HepG2 (cell line): Measurements from ENCODE around the gene VGF. TPM values are rescaled to one million over a fixed set of nuclear protein-coding genes. Genes with fewer than 3 reads are reported as not detected.

Experiments
- GABPA ChIP-seq, 2 experiments: IDR thresholded peaks; 2 replicates each; pipeline ENCODE4 v1.6.1; 2011 to 2016; ENCODE audit warnings: low read depth in 2 of 2, low read length in 1 of 2, missing biosample characterization in 1 of 2, missing genetic modification characterization in 1 of 2
- GATAD2A ChIP-seq: IDR thresholded peaks from 2 replicates; pipeline ENCODE4 v1.6.1; 2016
- SALL1 ChIP-seq: sonication (generic); formaldehyde crosslinking; IDR thresholded peaks from 2 replicates; pipeline ENCODE4 v1.8.0; 2022; ENCODE audit warnings: mild to moderate bottlenecking, missing genetic modification reagents
- TAF1 ChIP-seq: sonication (generic); formaldehyde crosslinking; IDR thresholded peaks from 2 replicates; pipeline ENCODE4 v1.4.0; 2020; ENCODE audit warnings: missing genetic modification reagents
- TSC22D2 ChIP-seq: sonication (generic); formaldehyde crosslinking; IDR thresholded peaks from 2 replicates; pipeline ENCODE4 v1.5.1; 2020; ENCODE audit warnings: missing genetic modification reagents, mild to moderate bottlenecking, borderline replicate concordance
- ZNF160 ChIP-seq: sonication (generic); formaldehyde crosslinking; IDR thresholded peaks from 2 replicates; pipeline ENCODE4 v1.8.0; 2022; ENCODE audit warnings: mild to moderate bottlenecking, inconsistent platforms, missing genetic modification reagents
- ZNF816 ChIP-seq: sonication (generic); formaldehyde crosslinking; IDR thresholded peaks from 2 replicates; pipeline ENCODE4 v1.8.0; 2022; ENCODE audit warnings: missing genetic modification reagents, mild to moderate bottlenecking, borderline replicate concordance
- polyA plus RNA-seq, 8 experiments: library from polyadenylated mRNA; depleted of rRNA in 3 of 8; stranded (reverse) in 7 of 8; unstranded in 1 of 8; fragments of >200 nt; fragmentation: Illumina TruSeq in 4 of 8; extraction: Trizol in 4 of 8; gene quantifications; 2 replicates each; pipeline versions ENCODE4 v1.2.1 to v1.2.3, GENCODE V29; 2011 to 2016; ENCODE audit warnings: low read depth in 4 of 8, missing spikeins in 1 of 8, mixed read lengths in 1 of 8; ENCODE audit not compliant: insufficient read depth in 1 of 8
- total RNA-seq, 5 experiments: library from RNA; depleted of rRNA; stranded (reverse); fragments of >200 nt; fragmentation: Illumina TruSeq; extraction: Trizol; gene quantifications; 2 replicates each; pipeline ENCODE4 v1.2.3, GENCODE V29; 2016; ENCODE audit warnings: low read depth in 1 of 5
- TF ChIP-seq, protein P1 (sequence below): sonication (generic); formaldehyde crosslinking; IDR thresholded peaks from 2 replicates; pipeline ENCODE4 v1.4.0; 2020; ENCODE audit warnings: missing genetic modification reagents, borderline replicate concordance
- TF ChIP-seq, protein P2 (sequence below): IDR thresholded peaks from 2 replicates; pipeline ENCODE4 v1.6.1; 2016; ENCODE audit warnings: low read depth
- TF ChIP-seq, protein P3 (sequence below): sonication (generic); formaldehyde crosslinking; IDR thresholded peaks from 2 replicates; pipeline ENCODE4 v1.5.1; 2020; ENCODE audit warnings: mild to moderate bottlenecking, missing genetic modification reagents, borderline replicate concordance
- TF ChIP-seq, protein P4 (sequence below): sonication (generic); formaldehyde crosslinking; IDR thresholded peaks from 2 replicates; pipeline ENCODE4 v1.4.0; 2020; ENCODE audit warnings: missing genetic modification reagents, mild to moderate bottlenecking, borderline replicate concordance
- TF ChIP-seq, protein P5 (sequence below), 2 experiments: sonication (generic) in 1 of 2; formaldehyde crosslinking in 1 of 2; IDR thresholded peaks; 2 replicates each; pipeline versions ENCODE4 v1.4.0 to v1.6.1; 2016 to 2020; ENCODE audit warnings: borderline replicate concordance in 1 of 2, low read depth in 1 of 2, mild to moderate bottlenecking in 1 of 2, missing genetic modification reagents in 1 of 2

The VGF gene
- total and polyA plus RNA-seq, 2 of the 13 experiments (the other 11 are each of a cell fraction or from before 2014, with no cell fraction given) = 0.12 to 0.46 TPM

DNA sequence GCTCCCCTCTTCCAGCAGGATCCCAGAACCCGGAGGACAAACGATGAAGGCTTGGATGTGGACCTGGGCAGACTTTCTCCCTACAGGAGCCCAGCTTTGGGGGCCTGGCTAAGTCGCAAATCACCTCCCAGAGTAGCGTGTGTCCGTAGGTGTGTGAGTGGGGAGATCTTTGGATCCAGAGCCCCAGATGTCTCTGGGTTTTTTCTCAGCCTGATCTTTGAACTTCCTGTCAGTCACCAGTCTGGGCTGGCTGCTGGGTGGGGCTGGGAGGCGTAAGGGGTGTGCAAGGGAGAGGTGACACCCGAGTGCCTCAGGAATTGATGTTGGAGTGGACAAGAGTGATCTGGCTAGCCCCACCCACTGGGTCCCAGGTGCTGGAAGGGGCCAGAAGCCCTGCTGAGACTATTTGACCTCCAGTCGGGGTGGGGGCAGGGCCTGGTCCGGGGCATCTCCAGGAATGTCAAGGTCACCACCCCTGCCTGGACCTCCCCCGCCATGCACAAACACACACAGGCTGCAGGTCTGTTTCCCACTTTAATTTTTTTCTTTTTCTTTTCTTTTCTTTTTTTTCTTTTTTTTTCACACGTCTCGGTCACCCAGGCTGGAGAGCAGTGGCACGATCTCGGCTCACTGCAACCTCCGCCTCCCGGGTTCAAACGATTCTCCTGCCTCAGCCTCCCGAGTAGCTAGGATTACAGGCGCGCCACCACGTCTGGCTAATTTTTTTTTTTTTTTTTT lies 35.7 kb upstream of the VGF start, which contains the start of gene MOGAT3 (continued):
- TF ChIP-seq ZNF160 (CRISPR knock-in tag) (peak; percentile 26; the same call in 1 of the 2 replicates), TSC22D2 (CRISPR knock-in tag) (peak; percentile 31; the same call in 1 of the 2 replicates), GABPA (IDR thresholded peaks at IDR 0.05; ENCODE audit: low read depth, low read length) (no peak), GABPA (CRISPR knock-in tag; IDR thresholded peaks at IDR 0.05; ENCODE audit: low read depth) (peak; percentile 41; the same call in 1 of the 2 replicates), GATAD2A (CRISPR knock-in tag) (peak; percentile 85), ZNF816 (CRISPR knock-in tag) (peak; percentile 88), SALL1 (CRISPR knock-in tag) (peak; percentile 86), TAF1 (peak; percentile 64; the same call in 1 of the 2 replicates)
- TF ChIP-seq, protein P1, sequence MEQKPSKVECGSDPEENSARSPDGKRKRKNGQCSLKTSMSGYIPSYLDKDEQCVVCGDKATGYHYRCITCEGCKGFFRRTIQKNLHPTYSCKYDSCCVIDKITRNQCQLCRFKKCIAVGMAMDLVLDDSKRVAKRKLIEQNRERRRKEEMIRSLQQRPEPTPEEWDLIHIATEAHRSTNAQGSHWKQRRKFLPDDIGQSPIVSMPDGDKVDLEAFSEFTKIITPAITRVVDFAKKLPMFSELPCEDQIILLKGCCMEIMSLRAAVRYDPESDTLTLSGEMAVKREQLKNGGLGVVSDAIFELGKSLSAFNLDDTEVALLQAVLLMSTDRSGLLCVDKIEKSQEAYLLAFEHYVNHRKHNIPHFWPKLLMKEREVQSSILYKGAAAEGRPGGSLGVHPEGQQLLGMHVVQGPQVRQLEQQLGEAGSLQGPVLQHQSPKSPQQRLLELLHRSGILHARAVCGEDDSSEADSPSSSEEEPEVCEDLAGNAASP (CRISPR knock-in tag) = peak; percentile 72; the same call in 1 of the 2 replicates
- TF ChIP-seq, protein P2, sequence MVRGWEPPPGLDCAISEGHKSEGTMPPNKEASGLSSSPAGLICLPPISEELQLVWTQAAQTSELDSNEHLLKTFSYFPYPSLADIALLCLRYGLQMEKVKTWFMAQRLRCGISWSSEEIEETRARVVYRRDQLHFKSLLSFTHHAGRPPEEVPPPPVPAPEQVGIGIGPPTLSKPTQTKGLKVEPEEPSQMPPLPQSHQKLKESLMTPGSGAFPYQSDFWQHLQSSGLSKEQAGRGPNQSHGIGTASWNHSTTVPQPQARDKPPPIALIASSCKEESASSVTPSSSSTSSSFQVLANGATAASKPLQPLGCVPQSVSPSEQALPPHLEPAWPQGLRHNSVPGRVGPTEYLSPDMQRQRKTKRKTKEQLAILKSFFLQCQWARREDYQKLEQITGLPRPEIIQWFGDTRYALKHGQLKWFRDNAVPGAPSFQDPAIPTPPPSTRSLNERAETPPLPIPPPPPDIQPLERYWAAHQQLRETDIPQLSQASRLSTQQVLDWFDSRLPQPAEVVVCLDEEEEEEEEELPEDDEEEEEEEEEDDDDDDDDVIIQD (CRISPR knock-in tag) = peak; percentile 79; the same call in 1 of the 2 replicates
- TF ChIP-seq, protein P3, sequence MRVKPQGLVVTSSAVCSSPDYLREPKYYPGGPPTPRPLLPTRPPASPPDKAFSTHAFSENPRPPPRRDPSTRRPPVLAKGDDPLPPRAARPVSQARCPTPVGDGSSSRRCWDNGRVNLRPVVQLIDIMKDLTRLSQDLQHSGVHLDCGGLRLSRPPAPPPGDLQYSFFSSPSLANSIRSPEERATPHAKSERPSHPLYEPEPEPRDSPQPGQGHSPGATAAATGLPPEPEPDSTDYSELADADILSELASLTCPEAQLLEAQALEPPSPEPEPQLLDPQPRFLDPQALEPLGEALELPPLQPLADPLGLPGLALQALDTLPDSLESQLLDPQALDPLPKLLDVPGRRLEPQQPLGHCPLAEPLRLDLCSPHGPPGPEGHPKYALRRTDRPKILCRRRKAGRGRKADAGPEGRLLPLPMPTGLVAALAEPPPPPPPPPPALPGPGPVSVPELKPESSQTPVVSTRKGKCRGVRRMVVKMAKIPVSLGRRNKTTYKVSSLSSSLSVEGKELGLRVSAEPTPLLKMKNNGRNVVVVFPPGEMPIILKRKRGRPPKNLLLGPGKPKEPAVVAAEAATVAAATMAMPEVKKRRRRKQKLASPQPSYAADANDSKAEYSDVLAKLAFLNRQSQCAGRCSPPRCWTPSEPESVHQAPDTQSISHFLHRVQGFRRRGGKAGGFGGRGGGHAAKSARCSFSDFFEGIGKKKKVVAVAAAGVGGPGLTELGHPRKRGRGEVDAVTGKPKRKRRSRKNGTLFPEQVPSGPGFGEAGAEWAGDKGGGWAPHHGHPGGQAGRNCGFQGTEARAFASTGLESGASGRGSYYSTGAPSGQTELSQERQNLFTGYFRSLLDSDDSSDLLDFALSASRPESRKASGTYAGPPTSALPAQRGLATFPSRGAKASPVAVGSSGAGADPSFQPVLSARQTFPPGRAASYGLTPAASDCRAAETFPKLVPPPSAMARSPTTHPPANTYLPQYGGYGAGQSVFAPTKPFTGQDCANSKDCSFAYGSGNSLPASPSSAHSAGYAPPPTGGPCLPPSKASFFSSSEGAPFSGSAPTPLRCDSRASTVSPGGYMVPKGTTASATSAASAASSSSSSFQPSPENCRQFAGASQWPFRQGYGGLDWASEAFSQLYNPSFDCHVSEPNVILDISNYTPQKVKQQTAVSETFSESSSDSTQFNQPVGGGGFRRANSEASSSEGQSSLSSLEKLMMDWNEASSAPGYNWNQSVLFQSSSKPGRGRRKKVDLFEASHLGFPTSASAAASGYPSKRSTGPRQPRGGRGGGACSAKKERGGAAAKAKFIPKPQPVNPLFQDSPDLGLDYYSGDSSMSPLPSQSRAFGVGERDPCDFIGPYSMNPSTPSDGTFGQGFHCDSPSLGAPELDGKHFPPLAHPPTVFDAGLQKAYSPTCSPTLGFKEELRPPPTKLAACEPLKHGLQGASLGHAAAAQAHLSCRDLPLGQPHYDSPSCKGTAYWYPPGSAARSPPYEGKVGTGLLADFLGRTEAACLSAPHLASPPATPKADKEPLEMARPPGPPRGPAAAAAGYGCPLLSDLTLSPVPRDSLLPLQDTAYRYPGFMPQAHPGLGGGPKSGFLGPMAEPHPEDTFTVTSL (CRISPR knock-in tag) = peak; percentile 81; the same call in 1 of the 2 replicates
- TF ChIP-seq, protein P4, sequence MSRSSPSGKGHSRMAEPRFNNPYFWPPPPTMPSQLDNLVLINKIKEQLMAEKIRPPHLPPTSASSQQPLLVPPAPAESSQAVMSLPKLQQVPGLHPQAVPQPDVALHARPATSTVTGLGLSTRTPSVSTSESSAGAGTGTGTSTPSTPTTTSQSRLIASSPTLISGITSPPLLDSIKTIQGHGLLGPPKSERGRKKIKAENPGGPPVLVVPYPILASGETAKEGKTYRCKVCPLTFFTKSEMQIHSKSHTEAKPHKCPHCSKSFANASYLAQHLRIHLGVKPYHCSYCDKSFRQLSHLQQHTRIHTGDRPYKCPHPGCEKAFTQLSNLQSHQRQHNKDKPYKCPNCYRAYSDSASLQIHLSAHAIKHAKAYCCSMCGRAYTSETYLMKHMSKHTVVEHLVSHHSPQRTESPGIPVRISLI (CRISPR knock-in tag) = peak; percentile 88
- TF ChIP-seq, protein P5, sequence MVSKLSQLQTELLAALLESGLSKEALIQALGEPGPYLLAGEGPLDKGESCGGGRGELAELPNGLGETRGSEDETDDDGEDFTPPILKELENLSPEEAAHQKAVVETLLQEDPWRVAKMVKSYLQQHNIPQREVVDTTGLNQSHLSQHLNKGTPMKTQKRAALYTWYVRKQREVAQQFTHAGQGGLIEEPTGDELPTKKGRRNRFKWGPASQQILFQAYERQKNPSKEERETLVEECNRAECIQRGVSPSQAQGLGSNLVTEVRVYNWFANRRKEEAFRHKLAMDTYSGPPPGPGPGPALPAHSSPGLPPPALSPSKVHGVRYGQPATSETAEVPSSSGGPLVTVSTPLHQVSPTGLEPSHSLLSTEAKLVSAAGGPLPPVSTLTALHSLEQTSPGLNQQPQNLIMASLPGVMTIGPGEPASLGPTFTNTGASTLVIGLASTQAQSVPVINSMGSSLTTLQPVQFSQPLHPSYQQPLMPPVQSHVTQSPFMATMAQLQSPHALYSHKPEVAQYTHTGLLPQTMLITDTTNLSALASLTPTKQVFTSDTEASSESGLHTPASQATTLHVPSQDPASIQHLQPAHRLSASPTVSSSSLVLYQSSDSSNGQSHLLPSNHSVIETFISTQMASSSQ (IDR thresholded peaks at IDR 0.05; ENCODE audit: low read depth) = no peak
- TF ChIP-seq, protein P5 (CRISPR knock-in tag; IDR thresholded peaks at IDR 0.05; ENCODE audit: borderline replicate concordance) = peak; percentile 68; the same call in 1 of the 2 replicates
